ENCODE data around the gene DERL3.

Gene DERL3

DNA sequence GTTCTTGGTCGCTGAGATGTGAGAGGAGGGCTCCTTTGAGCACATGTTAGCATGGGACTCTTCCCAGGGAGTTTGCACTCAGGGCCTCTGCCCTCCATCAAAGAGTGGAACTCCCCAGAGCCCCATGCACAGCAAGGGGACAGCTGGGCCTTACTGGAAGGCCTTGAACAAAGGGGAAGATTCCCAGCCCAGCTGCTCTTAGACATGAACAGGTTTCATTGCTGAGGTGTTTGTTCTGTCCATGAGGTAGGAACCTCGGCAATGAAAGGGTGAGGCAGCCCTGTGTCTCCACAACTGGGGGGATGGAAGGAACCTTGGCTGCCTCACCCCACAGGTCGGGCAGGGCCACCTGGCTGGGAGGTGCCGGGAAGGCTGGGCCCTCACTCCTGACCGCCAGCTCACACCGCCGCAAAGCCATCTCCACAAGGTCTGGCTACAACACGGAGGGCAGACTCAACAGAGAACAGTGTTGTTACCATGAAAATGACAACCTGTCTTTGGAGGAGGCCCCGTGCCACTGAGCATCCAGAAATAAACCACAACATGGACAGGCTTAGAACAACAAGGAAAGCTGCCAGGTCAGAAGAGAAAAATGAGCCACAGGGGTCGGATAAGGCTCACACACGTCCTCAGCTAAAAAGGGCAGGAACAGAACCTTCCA lies 3.2 kb downstream of the DERL3 start:
- peaks cover 53% of the 10 kb centered on the region for H3K36me3 ChIP-seq (replicated peaks; ENCODE audit: low read depth, low read length)
- H3K4me3 ChIP-seq (ENCODE audit: low read length) = no peak overlapping the region
- no peaks in the 10 kb centered on the region for H3K9me3 ChIP-seq (ENCODE audit: insufficient read depth, low read length)
- no peak overlapping the region for H3K27ac ChIP-seq (ENCODE audit: low read length)
- TF ChIP-seq, protein P1, sequence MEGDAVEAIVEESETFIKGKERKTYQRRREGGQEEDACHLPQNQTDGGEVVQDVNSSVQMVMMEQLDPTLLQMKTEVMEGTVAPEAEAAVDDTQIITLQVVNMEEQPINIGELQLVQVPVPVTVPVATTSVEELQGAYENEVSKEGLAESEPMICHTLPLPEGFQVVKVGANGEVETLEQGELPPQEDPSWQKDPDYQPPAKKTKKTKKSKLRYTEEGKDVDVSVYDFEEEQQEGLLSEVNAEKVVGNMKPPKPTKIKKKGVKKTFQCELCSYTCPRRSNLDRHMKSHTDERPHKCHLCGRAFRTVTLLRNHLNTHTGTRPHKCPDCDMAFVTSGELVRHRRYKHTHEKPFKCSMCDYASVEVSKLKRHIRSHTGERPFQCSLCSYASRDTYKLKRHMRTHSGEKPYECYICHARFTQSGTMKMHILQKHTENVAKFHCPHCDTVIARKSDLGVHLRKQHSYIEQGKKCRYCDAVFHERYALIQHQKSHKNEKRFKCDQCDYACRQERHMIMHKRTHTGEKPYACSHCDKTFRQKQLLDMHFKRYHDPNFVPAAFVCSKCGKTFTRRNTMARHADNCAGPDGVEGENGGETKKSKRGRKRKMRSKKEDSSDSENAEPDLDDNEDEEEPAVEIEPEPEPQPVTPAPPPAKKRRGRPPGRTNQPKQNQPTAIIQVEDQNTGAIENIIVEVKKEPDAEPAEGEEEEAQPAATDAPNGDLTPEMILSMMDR (IDR thresholded peaks at IDR 0.05; ENCODE audit: low read depth, low read length) = no peak
- H3K9ac ChIP-seq (ENCODE audit: low read length) = no peak overlapping the region
- peaks cover 13% of the 10 kb centered on the region; the same call in 1 of the 2 replicates for H3K79me2 ChIP-seq (ENCODE audit: low read length)
- H3K4me2 ChIP-seq (ENCODE audit: low read length) = no peak overlapping the region
- H3K27me3 ChIP-seq (ENCODE audit: low read depth, low read length) = no peaks in the 10 kb centered on the region
- 0 out of 2 replicates have a peak, but pooled peaks cover 22% of the 10 kb centered on the region for H4K20me1 ChIP-seq (ENCODE audit: insufficient read depth, low read length)
- H3K4me1 ChIP-seq (ENCODE audit: low read length) = peaks cover 14% of the 10 kb centered on the region
- no peak overlapping the region for H2AFZ ChIP-seq (ENCODE audit: low read depth, low read length)

DNA sequence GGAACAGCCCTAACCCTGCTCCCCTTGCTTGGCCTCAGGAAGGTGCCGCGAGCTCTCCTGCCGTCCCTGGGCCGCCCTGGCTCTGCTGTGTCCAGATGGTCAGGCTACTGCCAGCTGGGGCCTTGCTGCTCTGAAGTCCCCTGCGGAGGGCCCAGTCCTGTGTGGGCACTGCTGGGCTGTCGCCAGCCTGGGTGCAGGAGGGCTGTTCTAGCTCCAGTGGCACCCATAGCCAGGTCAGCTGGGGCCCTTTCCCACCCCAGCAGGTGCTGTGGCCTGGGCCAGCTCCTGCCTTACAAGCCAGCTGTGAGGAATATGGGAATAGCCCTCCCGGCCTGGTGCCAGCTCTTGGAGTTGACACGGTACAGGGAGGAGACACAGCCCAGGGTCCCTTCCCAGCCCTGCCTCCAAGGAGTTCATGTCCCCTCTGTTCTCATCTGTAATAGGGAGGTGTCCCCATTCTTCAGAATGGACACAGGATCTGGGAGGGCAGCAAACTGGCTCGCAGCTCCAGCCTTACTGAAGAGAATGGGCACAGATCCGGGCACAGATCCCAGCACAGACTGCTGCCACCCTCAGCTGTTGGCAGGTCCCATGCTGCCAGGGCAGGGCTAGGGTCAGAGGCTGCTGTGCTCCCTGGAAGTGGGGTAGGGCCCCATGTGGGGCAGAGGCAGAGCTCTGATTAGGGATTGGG lies 3.9 kb downstream of the DERL3 start:
- Histone ChIP-seq H3K4me2 (ENCODE audit: low read length) (no peak overlapping the region), H3K27ac (ENCODE audit: low read length) (no peak overlapping the region), H3K4me1 (ENCODE audit: low read length) (peaks cover 14% of the 10 kb centered on the region), H3K27me3 (ENCODE audit: low read depth, low read length) (no peaks in the 10 kb centered on the region), H3K36me3 (replicated peaks; ENCODE audit: low read depth, low read length) (peaks cover 59% of the 10 kb centered on the region), H2AFZ (ENCODE audit: low read depth, low read length) (no peak overlapping the region), H4K20me1 (ENCODE audit: insufficient read depth, low read length) (0 out of 2 replicates have a peak, but pooled peaks cover 22% of the 10 kb centered on the region), H3K9ac (ENCODE audit: low read length) (no peak overlapping the region), H3K79me2 (ENCODE audit: low read length) (peaks cover 16% of the 10 kb centered on the region; the same call in 1 of the 2 replicates), H3K4me3 (ENCODE audit: low read length) (no peak overlapping the region), H3K9me3 (ENCODE audit: insufficient read depth, low read length) (no peaks in the 10 kb centered on the region)
- TF ChIP-seq EZH2phosphoT487 (IDR thresholded peaks at IDR 0.05; ENCODE audit: low read depth) = no peak
- TF ChIP-seq, protein P1 (IDR thresholded peaks at IDR 0.05; ENCODE audit: low read depth, low read length) = no peak

DNA sequence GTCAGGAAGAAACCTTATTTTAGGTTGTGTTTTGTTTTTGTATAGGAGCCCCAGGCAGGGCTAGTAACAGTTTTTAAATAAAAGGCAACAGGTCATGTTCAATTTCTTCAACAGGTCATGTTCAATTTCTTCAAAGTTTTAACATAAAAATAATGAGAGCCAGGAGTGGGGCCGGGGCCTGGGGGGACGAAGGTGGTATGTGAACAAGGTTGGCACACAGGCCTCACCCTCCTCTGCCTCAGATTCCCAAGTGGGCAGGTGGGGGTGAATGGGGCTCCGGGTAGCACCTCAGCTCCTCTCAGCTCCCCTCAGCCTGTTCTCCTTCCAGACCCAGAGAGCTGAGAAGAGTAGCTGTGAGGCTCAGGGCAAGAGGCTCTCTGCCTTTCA lies 4.4 kb downstream of the DERL3 start:
- 0 out of 2 replicates have a peak, but pooled peaks cover 22% of the 10 kb centered on the region for H4K20me1 ChIP-seq (ENCODE audit: insufficient read depth, low read length)
- peaks cover 14% of the 10 kb centered on the region for H3K4me1 ChIP-seq (ENCODE audit: low read length)
- no peaks in the 10 kb centered on the region for H3K27me3 ChIP-seq (ENCODE audit: low read depth, low read length)
- H3K36me3 ChIP-seq (replicated peaks; ENCODE audit: low read depth, low read length) = peaks cover 64% of the 10 kb centered on the region
- peaks cover 16% of the 10 kb centered on the region; the same call in 1 of the 2 replicates for H3K79me2 ChIP-seq (ENCODE audit: low read length)
- no peak overlapping the region for H3K4me3 ChIP-seq (ENCODE audit: low read length)
- no peak overlapping the region for H2AFZ ChIP-seq (ENCODE audit: low read depth, low read length)
- no peak overlapping the region for H3K4me2 ChIP-seq (ENCODE audit: low read length)
- H3K27ac ChIP-seq (ENCODE audit: low read length) = no peak overlapping the region
- H3K9ac ChIP-seq (ENCODE audit: low read length) = no peak overlapping the region
- TF ChIP-seq EZH2phosphoT487 (IDR thresholded peaks at IDR 0.05; ENCODE audit: low read depth) = no peak
- TF ChIP-seq, protein P1 (IDR thresholded peaks at IDR 0.05; ENCODE audit: low read depth, low read length) = no peak
- no peaks in the 10 kb centered on the region for H3K9me3 ChIP-seq (ENCODE audit: insufficient read depth, low read length)

DNA sequence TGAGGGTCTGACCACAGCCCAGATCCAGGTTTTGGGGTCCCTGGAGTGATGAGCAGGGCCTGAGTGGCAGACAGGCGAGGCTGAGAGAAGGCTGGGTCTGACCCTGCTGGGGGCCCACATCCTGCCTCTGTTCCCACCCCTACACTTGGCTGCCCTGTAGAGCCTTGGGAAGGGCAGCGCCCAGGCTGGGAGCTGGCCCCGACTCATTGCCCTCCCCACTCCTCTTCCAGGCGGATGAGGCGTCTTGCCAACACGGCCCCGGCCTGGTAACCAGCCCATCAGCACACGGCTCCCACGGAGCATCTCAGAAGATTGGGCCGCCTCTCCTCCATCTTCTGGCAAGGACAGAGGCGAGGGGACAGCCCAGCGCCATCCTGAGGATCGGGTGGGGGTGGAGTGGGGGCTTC lies 4.9 kb downstream of the DERL3 start:
- Histone ChIP-seq H3K36me3 (replicated peaks; ENCODE audit: low read depth, low read length) (peaks cover 65% of the 10 kb centered on the region), H3K9ac (ENCODE audit: low read length) (no peak overlapping the region), H2AFZ (ENCODE audit: low read depth, low read length) (no peak overlapping the region), H3K4me3 (ENCODE audit: low read length) (no peak overlapping the region), H4K20me1 (ENCODE audit: insufficient read depth, low read length) (0 out of 2 replicates have a peak, but pooled peaks cover 22% of the 10 kb centered on the region), H3K4me1 (ENCODE audit: low read length) (peaks cover 14% of the 10 kb centered on the region), H3K9me3 (ENCODE audit: insufficient read depth, low read length) (no peaks in the 10 kb centered on the region), H3K27ac (ENCODE audit: low read length) (no peak overlapping the region), H3K27me3 (ENCODE audit: low read depth, low read length) (no peaks in the 10 kb centered on the region), H3K4me2 (ENCODE audit: low read length) (no peak overlapping the region), H3K79me2 (ENCODE audit: low read length) (peaks cover 16% of the 10 kb centered on the region; the same call in 1 of the 2 replicates)
- TF ChIP-seq, protein P1 (IDR thresholded peaks at IDR 0.05; ENCODE audit: low read depth, low read length) = no peak
- TF ChIP-seq EZH2phosphoT487 (IDR thresholded peaks at IDR 0.05; ENCODE audit: low read depth) = no peak
